ENCODE data around the gene KDM2B.

The KDM2B gene

DNA sequence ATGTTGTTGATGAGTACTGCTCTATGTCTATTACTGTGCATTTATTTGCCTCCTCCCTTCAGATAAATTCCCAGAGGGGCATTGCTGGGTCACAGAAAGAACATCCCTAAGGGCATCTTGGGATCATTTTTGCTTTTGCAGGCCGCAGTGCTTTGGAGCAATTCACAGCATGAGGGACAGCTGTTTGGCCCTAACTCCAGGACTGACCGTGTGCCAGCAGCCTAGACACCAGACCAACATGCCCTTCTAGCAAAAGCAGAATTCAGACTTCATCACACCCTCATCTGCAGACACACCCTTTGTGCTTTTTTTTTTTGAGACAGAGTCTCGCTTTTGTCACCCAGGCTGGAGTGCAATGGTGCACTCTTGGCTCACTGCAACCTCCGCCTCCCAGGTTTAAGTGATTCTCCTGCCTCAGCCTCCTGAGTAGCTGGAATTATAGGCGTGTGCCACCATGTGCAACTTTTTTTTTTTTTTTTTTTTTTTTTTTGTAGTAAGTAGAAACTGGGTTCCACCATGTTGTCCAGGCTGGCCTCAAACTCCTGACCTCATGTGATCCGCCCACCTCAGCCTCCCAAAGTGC is 149.9 kb downstream of the KDM2B start:
- no peak for DNase-seq (ENCODE audit: low read depth, low spot score)
- H3K4me3 ChIP-seq: no peak overlapping the region
- H3K36me3 ChIP-seq (ENCODE audit: insufficient read depth, low read length): peaks cover 77% of the 10 kb centered on the region
- H3K9me3 ChIP-seq (ENCODE audit: low read depth, low read length): no peaks in the 10 kb centered on the region
- TF ChIP-seq EZH2 (IDR thresholded peaks at IDR 0.05): no peak
- no peak for TF ChIP-seq FOXP2 (optimal IDR thresholded peaks at IDR 0.05; ENCODE audit: control extremely low read depth, extremely low read length, insufficient read depth)
- no peak for TF ChIP-seq POLR2AphosphoS5 (IDR thresholded peaks at IDR 0.05; ENCODE audit: borderline replicate concordance, low read depth, low read length)
- H3K27ac ChIP-seq: no peak overlapping the region
- H3K9ac ChIP-seq (ENCODE audit: insufficient read length): no peak overlapping the region

DNA sequence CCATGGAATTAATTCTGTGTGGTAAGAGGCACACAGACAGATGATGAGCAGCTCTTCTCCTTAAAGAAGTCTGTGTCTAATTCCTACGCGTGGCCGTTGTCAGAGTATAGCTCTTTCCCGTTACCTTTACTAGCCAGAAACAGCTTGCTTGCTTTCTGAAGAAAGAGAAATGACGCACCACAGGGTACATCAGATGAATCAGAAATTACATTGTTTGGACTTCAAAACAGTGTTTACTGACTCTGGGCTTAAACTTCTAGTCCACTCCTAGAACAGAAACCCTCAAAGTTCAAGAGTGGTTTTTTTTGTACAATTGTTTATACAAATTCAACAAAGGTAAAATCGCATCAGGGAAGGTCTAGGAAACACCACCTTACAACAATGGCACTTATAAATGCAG is 151.9 kb downstream of the KDM2B start:
- peaks cover 90% of the 10 kb centered on the region for H3K36me3 ChIP-seq (ENCODE audit: insufficient read depth, low read length)
- no peak overlapping the region for H3K4me3 ChIP-seq
- no peak for DNase-seq (ENCODE audit: low read depth, low spot score)
- H3K9me3 ChIP-seq (ENCODE audit: low read depth, low read length): no peaks in the 10 kb centered on the region
- peak overlapping the region; percentile 11; the same call in 1 of the 2 replicates for H3K27ac ChIP-seq
- no peak overlapping the region for H3K9ac ChIP-seq (ENCODE audit: insufficient read length)
- no peak for TF ChIP-seq EZH2 (IDR thresholded peaks at IDR 0.05)
- no peak for TF ChIP-seq FOXP2 (optimal IDR thresholded peaks at IDR 0.05; ENCODE audit: control extremely low read depth, extremely low read length, insufficient read depth)
- no peak for TF ChIP-seq POLR2AphosphoS5 (IDR thresholded peaks at IDR 0.05; ENCODE audit: borderline replicate concordance, low read depth, low read length)

DNA sequence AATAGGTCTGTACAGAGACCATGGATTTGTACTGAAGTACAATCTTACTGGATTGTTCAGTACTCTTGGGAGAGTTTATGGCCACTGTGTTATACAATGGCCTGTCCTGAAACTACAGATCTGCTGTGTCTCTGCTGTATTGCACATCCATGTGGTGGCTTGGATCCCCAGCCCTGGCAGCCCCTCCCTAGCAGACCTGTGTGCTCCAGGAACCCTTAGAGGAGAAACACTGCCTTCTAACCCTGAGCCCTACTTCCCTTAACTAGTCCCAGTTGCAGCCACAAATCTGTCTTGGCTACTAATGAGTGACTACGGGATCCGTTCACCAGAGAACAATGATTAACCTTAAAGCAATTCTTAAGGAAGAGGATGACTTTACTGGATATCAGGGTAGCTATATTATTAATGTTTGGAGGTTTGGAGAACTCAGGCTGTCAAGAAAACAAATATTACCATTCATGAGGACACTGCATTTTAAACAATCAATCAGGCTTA is 153.2 kb downstream of the KDM2B start:
- no peak for DNase-seq (ENCODE audit: low read depth, low spot score)

DNA sequence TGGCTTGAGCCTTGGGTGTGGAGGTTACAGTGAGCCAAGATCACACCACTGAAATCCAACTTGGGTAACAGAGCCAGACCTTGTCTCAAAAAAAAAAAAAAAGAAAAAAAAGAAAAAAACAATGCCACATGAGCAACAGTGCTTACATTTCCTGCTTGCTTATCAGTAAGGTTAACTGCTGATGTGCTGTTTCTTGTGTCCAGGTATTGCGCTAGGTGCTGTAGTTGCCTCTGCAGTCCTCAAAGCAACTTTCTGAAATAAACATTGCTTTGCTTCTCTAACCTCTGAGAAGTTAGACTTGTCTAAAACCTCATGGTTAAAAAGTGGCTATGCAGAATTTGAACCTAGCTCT is 156.2 kb downstream of the KDM2B start:
- no peak for TF ChIP-seq FOXP2 (optimal IDR thresholded peaks at IDR 0.05; ENCODE audit: control extremely low read depth, extremely low read length, insufficient read depth)
- no peak for TF ChIP-seq POLR2AphosphoS5 (IDR thresholded peaks at IDR 0.05; ENCODE audit: borderline replicate concordance, low read depth, low read length)
- TF ChIP-seq EZH2 (IDR thresholded peaks at IDR 0.05): no peak
- no peak for DNase-seq (ENCODE audit: low read depth, low spot score)
- Histone ChIP-seq H3K4me3 (no peak overlapping the region), H3K27ac (no peak overlapping the region), H3K9ac (ENCODE audit: insufficient read length) (no peak overlapping the region), H3K9me3 (ENCODE audit: low read depth, low read length) (no peaks in the 10 kb centered on the region), H3K36me3 (ENCODE audit: insufficient read depth, low read length) (peaks cover 91% of the 10 kb centered on the region)

More for the DNA sequence above, 153.2 kb downstream of the KDM2B start:
- Histone ChIP-seq H3K27ac (no peak overlapping the region), H3K9me3 (ENCODE audit: low read depth, low read length) (no peaks in the 10 kb centered on the region), H3K36me3 (ENCODE audit: insufficient read depth, low read length) (peaks cover 93% of the 10 kb centered on the region), H3K4me3 (no peak overlapping the region), H3K9ac (ENCODE audit: insufficient read length) (no peak overlapping the region)
- TF ChIP-seq FOXP2 (optimal IDR thresholded peaks at IDR 0.05; ENCODE audit: control extremely low read depth, extremely low read length, insufficient read depth): no peak
- TF ChIP-seq EZH2 (IDR thresholded peaks at IDR 0.05): no peak
- no peak for TF ChIP-seq POLR2AphosphoS5 (IDR thresholded peaks at IDR 0.05; ENCODE audit: borderline replicate concordance, low read depth, low read length)

DNA sequence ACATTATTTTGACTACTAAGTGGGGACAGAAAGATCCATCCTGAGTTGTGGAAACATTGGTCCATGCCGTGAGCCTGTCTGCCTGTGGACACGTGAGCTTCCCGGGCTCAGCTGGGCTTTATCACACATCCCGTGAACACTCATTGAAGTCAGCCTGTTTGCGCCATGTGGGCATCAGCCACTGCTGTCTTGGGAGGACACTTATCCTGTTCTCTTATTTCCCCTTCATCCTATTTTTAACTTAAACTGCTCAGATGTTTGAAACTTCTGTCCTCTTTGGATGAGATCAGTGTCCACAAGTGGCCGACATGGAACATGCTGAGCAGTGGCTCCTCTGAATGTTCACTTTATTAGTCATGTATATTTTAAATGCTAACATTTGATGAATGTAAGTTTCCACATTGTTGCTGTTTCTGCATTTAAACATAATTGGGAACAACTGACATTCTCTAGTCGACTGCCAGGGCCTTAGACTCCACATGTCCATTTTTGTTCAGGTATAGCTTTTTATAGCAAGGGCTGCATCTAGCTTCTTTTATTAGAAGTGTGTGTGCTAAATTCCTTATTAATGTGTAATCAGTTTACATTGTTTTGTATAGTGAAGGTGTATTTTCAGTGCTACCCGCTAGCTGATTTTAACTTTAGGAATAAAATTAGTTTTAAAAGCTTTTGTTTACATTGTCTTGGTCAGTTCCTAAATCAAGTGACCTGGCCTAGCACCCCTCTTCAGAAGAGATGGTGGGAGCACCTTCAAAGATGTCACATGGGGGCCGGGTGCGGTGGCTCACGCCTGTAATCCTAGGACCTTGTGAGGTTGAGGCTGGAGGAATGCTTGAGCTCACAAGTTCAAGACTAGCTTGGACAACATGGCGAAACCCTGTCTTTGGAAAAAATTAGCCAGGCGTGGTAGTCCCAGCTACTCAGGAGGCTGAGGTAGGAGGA is 156.9 kb downstream of the KDM2B start:
- TF ChIP-seq POLR2AphosphoS5 (IDR thresholded peaks at IDR 0.05; ENCODE audit: borderline replicate concordance, low read depth, low read length) (no peak), EZH2 (IDR thresholded peaks at IDR 0.05) (no peak), FOXP2 (optimal IDR thresholded peaks at IDR 0.05; ENCODE audit: control extremely low read depth, extremely low read length, insufficient read depth) (no peak)
- no peaks in the 10 kb centered on the region for H3K9me3 ChIP-seq (ENCODE audit: low read depth, low read length)
- H3K27ac ChIP-seq: no peak overlapping the region
- no peak overlapping the region for H3K4me3 ChIP-seq
- no peak overlapping the region for H3K9ac ChIP-seq (ENCODE audit: insufficient read length)
- H3K36me3 ChIP-seq (ENCODE audit: insufficient read depth, low read length): peaks cover 91% of the 10 kb centered on the region
- DNase-seq (ENCODE audit: low read depth, low spot score): no peak

DNA sequence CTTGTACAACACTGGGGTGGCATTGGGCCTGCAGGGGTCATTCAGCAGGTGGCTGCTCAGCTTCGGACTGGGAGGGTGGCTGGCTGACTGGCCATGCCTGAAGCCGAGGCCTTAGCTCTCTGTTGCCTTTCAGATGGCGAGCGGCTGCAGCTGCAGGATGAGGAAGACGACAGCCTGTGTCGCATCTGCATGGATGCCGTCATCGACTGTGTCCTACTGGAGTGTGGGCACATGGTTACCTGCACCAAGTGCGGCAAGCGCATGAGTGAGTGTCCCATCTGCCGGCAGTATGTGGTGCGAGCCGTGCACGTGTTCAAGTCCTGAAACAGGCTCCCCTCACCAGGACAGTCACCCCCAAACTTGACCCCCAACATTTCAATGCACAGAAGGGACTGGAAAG is 157.6 kb downstream of the KDM2B start:
- TF ChIP-seq FOXP2 (optimal IDR thresholded peaks at IDR 0.05; ENCODE audit: control extremely low read depth, extremely low read length, insufficient read depth) (no peak), EZH2 (IDR thresholded peaks at IDR 0.05) (no peak), POLR2AphosphoS5 (IDR thresholded peaks at IDR 0.05; ENCODE audit: borderline replicate concordance, low read depth, low read length) (no peak)
- H3K9me3 ChIP-seq (ENCODE audit: low read depth, low read length): no peaks in the 10 kb centered on the region
- no peak overlapping the region for H3K9ac ChIP-seq (ENCODE audit: insufficient read length)
- peaks cover 85% of the 10 kb centered on the region for H3K36me3 ChIP-seq (ENCODE audit: insufficient read depth, low read length)
- DNase-seq (ENCODE audit: low read depth, low spot score): no peak
- no peak overlapping the region for H3K27ac ChIP-seq
- H3K4me3 ChIP-seq: no peak overlapping the region

DNA sequence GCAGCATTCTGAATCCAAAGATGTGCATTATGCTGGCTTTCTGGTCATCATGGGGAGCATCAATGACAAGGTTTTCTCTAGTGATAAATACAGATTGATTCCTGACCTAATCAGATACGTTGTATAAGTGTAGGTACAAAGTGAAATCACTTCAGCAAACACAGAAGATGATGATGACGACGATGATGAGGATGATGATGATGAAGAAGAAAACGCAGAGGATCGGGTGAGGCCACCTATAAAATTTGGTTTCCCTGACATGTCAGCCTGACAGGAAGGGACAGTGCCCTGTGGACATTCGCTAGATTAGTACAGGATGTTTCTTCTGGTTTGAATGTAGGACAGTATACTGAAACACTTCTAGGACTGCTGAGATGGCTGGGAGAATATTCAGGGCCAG is 160.7 kb downstream of the KDM2B start:
- Histone ChIP-seq H3K4me3 (no peak overlapping the region), H3K36me3 (ENCODE audit: insufficient read depth, low read length) (peaks cover 79% of the 10 kb centered on the region), H3K9ac (ENCODE audit: insufficient read length) (no peak overlapping the region), H3K9me3 (ENCODE audit: low read depth, low read length) (no peaks in the 10 kb centered on the region), H3K27ac (no peak overlapping the region)
- no peak for DNase-seq (ENCODE audit: low read depth, low spot score)
- TF ChIP-seq EZH2 (IDR thresholded peaks at IDR 0.05) (no peak), FOXP2 (optimal IDR thresholded peaks at IDR 0.05; ENCODE audit: control extremely low read depth, extremely low read length, insufficient read depth) (no peak)

DNA sequence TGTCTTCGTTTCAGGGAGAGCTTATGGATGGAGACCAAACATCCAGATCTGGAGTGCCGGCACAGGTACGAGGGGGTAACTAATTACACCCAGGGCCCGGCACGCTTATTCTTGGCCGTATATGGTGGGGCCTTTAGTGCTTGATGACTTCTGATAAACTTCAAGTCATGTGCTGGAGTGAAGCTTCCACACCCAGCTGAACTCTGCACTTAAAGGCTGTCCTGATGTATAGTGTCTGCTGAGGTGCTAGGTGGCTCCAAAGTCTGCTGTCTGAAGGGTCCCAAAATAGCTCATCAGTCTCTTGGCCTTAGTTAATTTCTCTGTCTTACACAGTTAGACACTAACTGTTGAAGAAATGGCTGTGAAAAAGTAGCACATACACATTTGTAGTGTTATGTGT is 163.0 kb downstream of the KDM2B start:
- Histone ChIP-seq H3K9me3 (ENCODE audit: low read depth, low read length) (no peaks in the 10 kb centered on the region), H3K4me3 (no peak overlapping the region), H3K36me3 (ENCODE audit: insufficient read depth, low read length) (peaks cover 60% of the 10 kb centered on the region), H3K9ac (ENCODE audit: insufficient read length) (no peak overlapping the region), H3K27ac (no peak overlapping the region)
- DNase-seq (ENCODE audit: low read depth, low spot score): no peak
- TF ChIP-seq EZH2 (IDR thresholded peaks at IDR 0.05) (no peak), POLR2AphosphoS5 (IDR thresholded peaks at IDR 0.05; ENCODE audit: borderline replicate concordance, low read depth, low read length) (no peak), FOXP2 (optimal IDR thresholded peaks at IDR 0.05; ENCODE audit: control extremely low read depth, extremely low read length, insufficient read depth) (no peak)

Data from SK-N-MC (cell line).